ENCODE measurements around the gene IGF1. TPM values are rescaled to one million over a fixed set of nuclear protein-coding genes. Genes with fewer than 3 reads are reported as not detected.
"Not testable (repeated sequence)": the region's sequence is repeated elsewhere in the genome, so short reads cannot be mapped to it uniquely, and the experiment has no call there.

Gene IGF1
- total RNA-seq, 5 donors from 2014 or later (not counting 1 experiment from before 2014, with no cell fraction given) = 0.26 to 0.32 TPM; not detected in 3

DNA sequence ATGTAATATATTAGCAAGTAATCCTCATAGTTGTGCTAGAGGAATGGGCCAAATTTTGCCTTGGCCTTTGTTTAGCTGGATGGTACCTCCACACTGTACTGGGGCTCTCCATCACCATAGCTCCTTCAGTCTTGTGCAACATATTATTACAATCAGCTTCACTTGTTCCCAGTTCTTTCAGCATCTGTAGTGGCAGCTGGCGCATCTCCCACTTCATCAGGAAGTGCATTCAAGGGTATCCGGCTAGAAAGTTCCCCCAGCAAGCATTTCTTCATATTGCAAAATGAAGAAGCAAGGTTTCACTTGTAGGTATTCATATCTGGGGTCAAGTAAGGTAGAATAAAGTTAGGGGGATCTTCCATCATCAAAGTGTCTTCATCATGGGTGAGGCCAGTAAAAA lies 123.7 kb downstream of the IGF1 start:
- POLR2A ChIA-PET = no interaction called here
- WGBS (ENCODE audit: insufficient coverage) = no CpG with 5 or more reads among the region's 2 CpGs
- H3K27me3 ChIP-seq (replicated peaks in 1 of 2; ENCODE audit: control insufficient read depth in 2 of 2, extremely low read depth in 1 of 2, insufficient read depth in 2 of 2, low read length in 1 of 2) = no peaks in the 10 kb centered on the region
- H3K36me3 ChIP-seq (ENCODE audit: control insufficient read depth in 2 of 2, extremely low read depth in 1 of 2, insufficient read depth in 1 of 2, low read length in 1 of 2) = no peaks in the 10 kb centered on the region
- no peaks in the 10 kb centered on the region for H3K4me1 ChIP-seq (ENCODE audit: control insufficient read depth in 1 of 2, extremely low read depth in 1 of 2, insufficient read depth in 2 of 2, low read length in 2 of 2)
- Mint-ChIP-seq H3K4me1 (no peaks in the 10 kb centered on the region), H3K9me3 (peaks cover 15 to 23% (median 16%) of the 10 kb centered on the region in 3 donors), H3K4me3 (no peak overlapping the region), H3K27me3 (peaks cover 6% of the 10 kb centered on the region in 2 donors), H3K36me3 (no peaks in the 10 kb centered on the region), H3K27ac (no peak overlapping the region)
- no peak overlapping the region for H3K4me3 ChIP-seq (ENCODE audit: control insufficient read depth in 1 of 2, extremely low read depth in 1 of 2, low read length in 1 of 2)
- no peaks in the 10 kb centered on the region for H3K9me3 ChIP-seq
- no peak for DNase-seq
- ATAC-seq (replicated peaks in 1 of 4) = no peak
- H3K27ac ChIP-seq (ENCODE audit: low read length) = no peak overlapping the region
- CTCF ChIA-PET = no interaction called here

GRCh38 chr12:102354281-102354680 lies 126.1 kb downstream of the IGF1 start:
- H3K4me3 ChIP-seq (ENCODE audit: control insufficient read depth in 1 of 2, extremely low read depth in 1 of 2, low read length in 1 of 2) = peak overlapping the region in 1 of 2 donors; percentile 12
- H3K36me3 ChIP-seq (ENCODE audit: control insufficient read depth in 2 of 2, extremely low read depth in 1 of 2, insufficient read depth in 1 of 2, low read length in 1 of 2); H3K9me3 ChIP-seq; H3K27ac ChIP-seq (ENCODE audit: low read length); H3K27ac Mint-ChIP-seq; POLR2A ChIA-PET; DNase-seq; ATAC-seq (replicated peaks in 1 of 4); H3K27me3 ChIP-seq (replicated peaks in 1 of 2; ENCODE audit: control insufficient read depth in 2 of 2, extremely low read depth in 1 of 2, insufficient read depth in 2 of 2, low read length in 1 of 2); CTCF ChIA-PET; H3K4me1 Mint-ChIP-seq; H3K4me1 ChIP-seq (ENCODE audit: control insufficient read depth in 1 of 2, extremely low read depth in 1 of 2, insufficient read depth in 2 of 2, low read length in 2 of 2); H3K4me3 Mint-ChIP-seq; H3K36me3 Mint-ChIP-seq: not testable (repeated sequence)
- Mint-ChIP-seq H3K27me3 (peaks cover 0 to 14% of the 10 kb centered on the region in 2 donors), H3K9me3 (peaks cover 15 to 24% (median 16%) of the 10 kb centered on the region in 3 donors)
- 89% methylated on average over 1 of the region's 1 CpG for WGBS (ENCODE audit: insufficient coverage)

GRCh38 chr12:102351322-102351721 lies 129.0 kb downstream of the IGF1 start:
- ChIA-PET POLR2A (no interaction called here), CTCF (no interaction called here)
- Histone ChIP-seq H3K9me3 (no peaks in the 10 kb centered on the region), H3K27me3 (replicated peaks in 1 of 2; ENCODE audit: control insufficient read depth in 2 of 2, extremely low read depth in 1 of 2, insufficient read depth in 2 of 2, low read length in 1 of 2) (no peaks in the 10 kb centered on the region), H3K36me3 (ENCODE audit: control insufficient read depth in 2 of 2, extremely low read depth in 1 of 2, insufficient read depth in 1 of 2, low read length in 1 of 2) (no peaks in the 10 kb centered on the region), H3K4me1 (ENCODE audit: control insufficient read depth in 1 of 2, extremely low read depth in 1 of 2, insufficient read depth in 2 of 2, low read length in 2 of 2) (no peaks in the 10 kb centered on the region), H3K4me3 (ENCODE audit: control insufficient read depth in 1 of 2, extremely low read depth in 1 of 2, low read length in 1 of 2) (no peak overlapping the region), H3K27ac (ENCODE audit: low read length) (no peak overlapping the region)
- H3K4me1 Mint-ChIP-seq = no peaks in the 10 kb centered on the region
- ATAC-seq (replicated peaks in 1 of 4) (no peak), DNase-seq (no peak)
- H3K36me3 Mint-ChIP-seq = no peaks in the 10 kb centered on the region
- peaks cover 0 to 19% of the 10 kb centered on the region in 2 donors for H3K27me3 Mint-ChIP-seq
- no peak overlapping the region for H3K27ac Mint-ChIP-seq
- no peak overlapping the region for H3K4me3 Mint-ChIP-seq
- WGBS (ENCODE audit: insufficient coverage) = no CpG with 5 or more reads among the region's 4 CpGs
- peaks cover 15 to 24% (median 16%) of the 10 kb centered on the region in 3 donors for H3K9me3 Mint-ChIP-seq

DNA sequence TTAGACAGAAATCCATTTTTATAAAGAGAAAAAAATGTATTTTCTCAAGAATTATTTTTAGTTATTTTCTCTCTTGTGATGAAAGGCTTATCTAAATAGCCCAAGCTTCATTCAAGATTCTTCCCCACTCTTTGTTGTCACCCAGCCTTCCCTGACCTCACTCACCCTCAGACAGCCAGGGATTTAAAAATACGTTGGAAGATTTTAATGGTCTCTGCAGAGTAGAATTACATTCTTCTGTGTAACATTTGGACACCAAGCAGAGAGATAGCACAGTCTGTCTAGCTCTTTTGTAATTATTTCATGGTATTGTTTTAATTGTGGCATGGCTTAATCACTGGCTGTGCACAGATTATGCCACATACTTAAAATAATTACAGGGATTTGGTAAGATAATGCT lies 130.3 kb downstream of the IGF1 start:
- H3K36me3 Mint-ChIP-seq = no peaks in the 10 kb centered on the region
- Histone ChIP-seq H3K4me1 (ENCODE audit: control insufficient read depth in 1 of 2, extremely low read depth in 1 of 2, insufficient read depth in 2 of 2, low read length in 2 of 2) (no peaks in the 10 kb centered on the region), H3K36me3 (ENCODE audit: control insufficient read depth in 2 of 2, extremely low read depth in 1 of 2, insufficient read depth in 1 of 2, low read length in 1 of 2) (no peaks in the 10 kb centered on the region), H3K27me3 (replicated peaks in 1 of 2; ENCODE audit: control insufficient read depth in 2 of 2, extremely low read depth in 1 of 2, insufficient read depth in 2 of 2, low read length in 1 of 2) (no peaks in the 10 kb centered on the region), H3K4me3 (ENCODE audit: control insufficient read depth in 1 of 2, extremely low read depth in 1 of 2, low read length in 1 of 2) (no peak overlapping the region), H3K27ac (ENCODE audit: low read length) (no peak overlapping the region), H3K9me3 (no peaks in the 10 kb centered on the region)
- H3K27ac Mint-ChIP-seq = no peak overlapping the region
- DNase-seq (no peak), ATAC-seq (replicated peaks in 1 of 4) (no peak)
- no peak overlapping the region for H3K4me3 Mint-ChIP-seq
- ChIA-PET CTCF (no interaction called here), POLR2A (no interaction called here)
- peaks cover 0 to 19% of the 10 kb centered on the region in 2 donors for H3K27me3 Mint-ChIP-seq
- WGBS (ENCODE audit: insufficient coverage) = no CpG with 5 or more reads among the region's 1 CpG
- peaks cover 13 to 15% (median 13%) of the 10 kb centered on the region in 3 donors for H3K9me3 Mint-ChIP-seq
- no peaks in the 10 kb centered on the region for H3K4me1 Mint-ChIP-seq

DNA sequence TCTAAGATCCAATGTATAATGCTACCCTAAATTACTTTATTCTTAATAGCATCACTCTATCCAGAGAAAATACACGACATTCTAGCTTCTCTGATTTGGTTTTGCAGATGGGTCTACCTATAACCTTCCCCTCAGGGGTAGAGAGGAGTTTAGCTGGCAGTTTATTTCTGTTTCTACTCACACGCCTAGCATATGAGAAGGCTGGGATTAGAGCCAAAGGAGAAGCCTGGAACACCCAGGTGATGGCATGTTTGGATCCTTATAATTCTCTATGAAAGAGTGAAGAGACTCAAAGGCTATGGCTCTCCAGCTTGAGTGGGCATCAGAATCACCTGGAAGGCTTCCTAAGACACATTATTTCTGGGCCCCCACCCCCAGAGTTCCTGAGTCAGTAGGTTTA lies 131.3 kb downstream of the IGF1 start:
- H3K27ac ChIP-seq (ENCODE audit: low read length) = no peak overlapping the region
- DNase-seq (no peak), ATAC-seq (replicated peaks in 1 of 4) (no peak)
- no peaks in the 10 kb centered on the region for H3K9me3 ChIP-seq
- no CpG with 5 or more reads among the region's 2 CpGs for WGBS (ENCODE audit: insufficient coverage)
- H3K36me3 Mint-ChIP-seq = no peaks in the 10 kb centered on the region
- H3K36me3 ChIP-seq (ENCODE audit: control insufficient read depth in 2 of 2, extremely low read depth in 1 of 2, insufficient read depth in 1 of 2, low read length in 1 of 2) = no peaks in the 10 kb centered on the region
- H3K4me1 ChIP-seq (ENCODE audit: control insufficient read depth in 1 of 2, extremely low read depth in 1 of 2, insufficient read depth in 2 of 2, low read length in 2 of 2) = no peaks in the 10 kb centered on the region
- CTCF ChIA-PET = no interaction called here
- H3K27ac Mint-ChIP-seq = no peak overlapping the region
- H3K4me1 Mint-ChIP-seq = no peaks in the 10 kb centered on the region
- H3K27me3 ChIP-seq (replicated peaks in 1 of 2; ENCODE audit: control insufficient read depth in 2 of 2, extremely low read depth in 1 of 2, insufficient read depth in 2 of 2, low read length in 1 of 2) = no peaks in the 10 kb centered on the region
- peaks cover 0 to 19% of the 10 kb centered on the region in 2 donors for H3K27me3 Mint-ChIP-seq
- no peak overlapping the region for H3K4me3 ChIP-seq (ENCODE audit: control insufficient read depth in 1 of 2, extremely low read depth in 1 of 2, low read length in 1 of 2)
- H3K9me3 Mint-ChIP-seq = peaks cover 12 to 13% (median 12%) of the 10 kb centered on the region in 3 donors
- POLR2A ChIA-PET = no interaction called here
- no peak overlapping the region for H3K4me3 Mint-ChIP-seq

GRCh38 chr12:102347811-102348210 lies 132.6 kb downstream of the IGF1 start:
- Histone ChIP-seq H3K36me3 (ENCODE audit: control insufficient read depth in 2 of 2, extremely low read depth in 1 of 2, insufficient read depth in 1 of 2, low read length in 1 of 2) (no peaks in the 10 kb centered on the region), H3K4me1 (ENCODE audit: control insufficient read depth in 1 of 2, extremely low read depth in 1 of 2, insufficient read depth in 2 of 2, low read length in 2 of 2) (no peaks in the 10 kb centered on the region), H3K4me3 (ENCODE audit: control insufficient read depth in 1 of 2, extremely low read depth in 1 of 2, low read length in 1 of 2) (no peak overlapping the region), H3K27ac (ENCODE audit: low read length) (no peak overlapping the region), H3K9me3 (no peaks in the 10 kb centered on the region), H3K27me3 (replicated peaks in 1 of 2; ENCODE audit: control insufficient read depth in 2 of 2, extremely low read depth in 1 of 2, insufficient read depth in 2 of 2, low read length in 1 of 2) (no peaks in the 10 kb centered on the region)
- CTCF ChIA-PET = no interaction called here
- 80% methylated on average over 1 of the region's 4 CpGs for WGBS (ENCODE audit: insufficient coverage)
- Mint-ChIP-seq H3K4me3 (no peak overlapping the region), H3K4me1 (no peaks in the 10 kb centered on the region), H3K27ac (no peak overlapping the region), H3K9me3 (peaks cover 9 to 12% (median 11%) of the 10 kb centered on the region in 3 donors), H3K36me3 (no peaks in the 10 kb centered on the region), H3K27me3 (peaks cover 0 to 19% of the 10 kb centered on the region in 2 donors)
- POLR2A ChIA-PET = no interaction called here
- ATAC-seq (replicated peaks in 1 of 4) = no peak
- no peak for DNase-seq
